WTC11 (cell line): Measurements from ENCODE around the gene CHRNG.

Experiments used
- MAX ChIP-seq: sonication (generic); formaldehyde crosslinking; IDR thresholded peaks from 2 replicates; pipeline ENCODE4 v1.8.0; 2022; ENCODE audit warnings: mild to moderate bottlenecking, missing genetic modification reagents
- MYBL2 ChIP-seq: sonication (generic); formaldehyde crosslinking; IDR thresholded peaks from 2 replicates; pipeline ENCODE4 v1.8.1; 2023; ENCODE audit warnings: mild to moderate bottlenecking, moderate library complexity, missing genetic modification reagents
- NFE2L1 ChIP-seq: sonication (generic); formaldehyde crosslinking; IDR thresholded peaks from 2 replicates; pipeline ENCODE4 v1.8.1; 2023; ENCODE audit warnings: missing genetic modification reagents
- USF2 ChIP-seq: sonication (generic); formaldehyde crosslinking; IDR thresholded peaks from 2 replicates; pipeline ENCODE4 v1.8.1; 2023; ENCODE audit warnings: mild to moderate bottlenecking, missing genetic modification reagents, moderate library complexity
- TF ChIP-seq, protein P1 (sequence below): fragments of 200-600 bp; IDR thresholded peaks from 2 replicates; pipeline ENCODE4 v1.8.0; 2022; ENCODE audit warnings: antibody characterized with exemption

DNA sequence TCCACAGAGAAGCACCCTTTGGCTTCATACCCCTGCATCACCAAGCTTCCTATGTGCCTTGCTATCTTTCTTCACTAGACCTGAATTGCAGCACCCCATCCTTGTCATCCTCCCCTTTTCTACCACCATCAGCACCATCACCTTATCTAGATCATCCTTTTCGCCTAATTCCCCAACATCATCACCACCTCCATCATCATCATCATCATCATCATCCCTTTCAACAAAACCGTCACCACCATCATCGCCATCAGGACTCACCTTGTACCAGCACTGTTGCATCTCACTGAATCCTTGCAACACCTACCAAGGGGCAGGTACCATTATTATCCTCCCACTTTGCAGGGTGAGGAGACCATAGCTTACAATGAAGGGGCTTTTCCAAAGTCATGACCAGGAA lies 41.0 kb upstream of the CHRNG start:
- TF ChIP-seq, protein P1, sequence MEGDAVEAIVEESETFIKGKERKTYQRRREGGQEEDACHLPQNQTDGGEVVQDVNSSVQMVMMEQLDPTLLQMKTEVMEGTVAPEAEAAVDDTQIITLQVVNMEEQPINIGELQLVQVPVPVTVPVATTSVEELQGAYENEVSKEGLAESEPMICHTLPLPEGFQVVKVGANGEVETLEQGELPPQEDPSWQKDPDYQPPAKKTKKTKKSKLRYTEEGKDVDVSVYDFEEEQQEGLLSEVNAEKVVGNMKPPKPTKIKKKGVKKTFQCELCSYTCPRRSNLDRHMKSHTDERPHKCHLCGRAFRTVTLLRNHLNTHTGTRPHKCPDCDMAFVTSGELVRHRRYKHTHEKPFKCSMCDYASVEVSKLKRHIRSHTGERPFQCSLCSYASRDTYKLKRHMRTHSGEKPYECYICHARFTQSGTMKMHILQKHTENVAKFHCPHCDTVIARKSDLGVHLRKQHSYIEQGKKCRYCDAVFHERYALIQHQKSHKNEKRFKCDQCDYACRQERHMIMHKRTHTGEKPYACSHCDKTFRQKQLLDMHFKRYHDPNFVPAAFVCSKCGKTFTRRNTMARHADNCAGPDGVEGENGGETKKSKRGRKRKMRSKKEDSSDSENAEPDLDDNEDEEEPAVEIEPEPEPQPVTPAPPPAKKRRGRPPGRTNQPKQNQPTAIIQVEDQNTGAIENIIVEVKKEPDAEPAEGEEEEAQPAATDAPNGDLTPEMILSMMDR = no peak
- no peak for TF ChIP-seq NFE2L1 (CRISPR knock-in tag)
- TF ChIP-seq MYBL2 (CRISPR knock-in tag) = no peak
- no peak for TF ChIP-seq MAX (CRISPR knock-in tag)
- TF ChIP-seq USF2 (CRISPR knock-in tag) = no peak
